NCI-H526 (cell line): ENCODE data around the gene CCDC197.

Experiments
- DNase-seq, 2 experiments: peaks; one replicate each; lab custom pipeline; 2025; lab: John Stamatoyannopoulos, UW

Gene CCDC197

GRCh38 chr14:94026173-94026888 lies 29.2 kb downstream of the CCDC197 start, which contains the start of gene OTUB2:
TSS of gene OTUB2 (plus strand) at chr14:94026340. CDS start at chr14:94026538, 198 bp downstream.
- DNase-seq: peak; percentile 98

GRCh38 chr14:94026889-94027469 lies 29.9 kb downstream of the CCDC197 start:
- DNase-seq: no peak

- DNase-seq: no peak
Observed at GRCh38 chr14:94027566-94028449, 30.7 kb downstream of the CCDC197 start.

GRCh38 chr14:94028450-94028826 lies 31.3 kb downstream of the CCDC197 start:
- DNase-seq: no peak

GRCh38 chr14:94029265-94029664 lies 32.2 kb downstream of the CCDC197 start:
- no peak for DNase-seq

GRCh38 chr14:94029671-94030203 lies 32.6 kb downstream of the CCDC197 start:
- no peak for DNase-seq

- DNase-seq: no peak
Observed at GRCh38 chr14:94030571-94030970, 33.5 kb downstream of the CCDC197 start.

- DNase-seq: no peak
Observed at GRCh38 chr14:94031161-94031882, 34.2 kb downstream of the CCDC197 start.

- DNase-seq: no peak
Observed at GRCh38 chr14:94031883-94032279, 34.8 kb downstream of the CCDC197 start.

- DNase-seq: no peak
Observed at GRCh38 chr14:94034886-94035285, 37.8 kb downstream of the CCDC197 start.

GRCh38 chr14:94036313-94037167 lies 39.4 kb downstream of the CCDC197 start:
- peak in 1 of 2 experiments; percentile 81 for DNase-seq

GRCh38 chr14:94037954-94038353 lies 40.9 kb downstream of the CCDC197 start:
- no peak for DNase-seq

- DNase-seq: no peak
Observed at GRCh38 chr14:94038510-94038909, 41.4 kb downstream of the CCDC197 start.

- DNase-seq: no peak
Observed at GRCh38 chr14:94038921-94039629, 42.0 kb downstream of the CCDC197 start.

- no peak for DNase-seq
Observed at GRCh38 chr14:94040247-94040646, 43.1 kb downstream of the CCDC197 start.

- DNase-seq: no peak
Observed at GRCh38 chr14:94040796-94041195, 43.7 kb downstream of the CCDC197 start.

GRCh38 chr14:94041551-94042346 lies 44.6 kb downstream of the CCDC197 start:
- no peak for DNase-seq

GRCh38 chr14:94042433-94043091 lies 45.5 kb downstream of the CCDC197 start:
- DNase-seq: no peak
